Measurements from ENCODE around the gene SLC35B2. TPM values are rescaled to one million over a fixed set of nuclear protein-coding genes. Genes with fewer than 3 reads are reported as not detected.

The SLC35B2 gene
- total RNA-seq, 1 donor, result 60.8 TPM

DNA sequence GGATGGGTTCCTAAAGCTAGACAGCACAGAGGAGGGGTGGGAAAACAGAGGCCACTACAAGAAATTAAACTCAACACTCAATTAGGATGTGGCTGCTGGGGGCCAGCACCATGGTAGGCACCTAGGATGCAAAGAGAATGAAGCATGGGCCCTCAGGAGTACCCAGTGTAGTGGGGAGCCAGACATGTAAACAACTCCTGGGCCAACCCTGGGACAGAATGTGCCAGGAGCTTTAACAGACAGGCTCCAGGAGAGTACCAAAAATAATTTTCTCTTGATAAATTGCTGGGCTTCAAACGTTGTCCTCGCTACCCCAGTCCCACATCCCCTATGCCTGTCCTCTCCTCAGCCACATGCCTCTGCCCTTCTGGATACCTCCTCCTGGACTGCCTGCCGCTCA, 14.6 kb upstream of the SLC35B2 start:
- TF ChIP-seq, protein P1, sequence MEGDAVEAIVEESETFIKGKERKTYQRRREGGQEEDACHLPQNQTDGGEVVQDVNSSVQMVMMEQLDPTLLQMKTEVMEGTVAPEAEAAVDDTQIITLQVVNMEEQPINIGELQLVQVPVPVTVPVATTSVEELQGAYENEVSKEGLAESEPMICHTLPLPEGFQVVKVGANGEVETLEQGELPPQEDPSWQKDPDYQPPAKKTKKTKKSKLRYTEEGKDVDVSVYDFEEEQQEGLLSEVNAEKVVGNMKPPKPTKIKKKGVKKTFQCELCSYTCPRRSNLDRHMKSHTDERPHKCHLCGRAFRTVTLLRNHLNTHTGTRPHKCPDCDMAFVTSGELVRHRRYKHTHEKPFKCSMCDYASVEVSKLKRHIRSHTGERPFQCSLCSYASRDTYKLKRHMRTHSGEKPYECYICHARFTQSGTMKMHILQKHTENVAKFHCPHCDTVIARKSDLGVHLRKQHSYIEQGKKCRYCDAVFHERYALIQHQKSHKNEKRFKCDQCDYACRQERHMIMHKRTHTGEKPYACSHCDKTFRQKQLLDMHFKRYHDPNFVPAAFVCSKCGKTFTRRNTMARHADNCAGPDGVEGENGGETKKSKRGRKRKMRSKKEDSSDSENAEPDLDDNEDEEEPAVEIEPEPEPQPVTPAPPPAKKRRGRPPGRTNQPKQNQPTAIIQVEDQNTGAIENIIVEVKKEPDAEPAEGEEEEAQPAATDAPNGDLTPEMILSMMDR (IDR thresholded peaks at IDR 0.05; ENCODE audit: insufficient read depth, low read length), result no peak
- H3K4me3 ChIP-seq (ENCODE audit: low read depth, low read length), result no peak overlapping the region
- DNase-seq (ENCODE audit: low read depth), result no peak

DNA sequence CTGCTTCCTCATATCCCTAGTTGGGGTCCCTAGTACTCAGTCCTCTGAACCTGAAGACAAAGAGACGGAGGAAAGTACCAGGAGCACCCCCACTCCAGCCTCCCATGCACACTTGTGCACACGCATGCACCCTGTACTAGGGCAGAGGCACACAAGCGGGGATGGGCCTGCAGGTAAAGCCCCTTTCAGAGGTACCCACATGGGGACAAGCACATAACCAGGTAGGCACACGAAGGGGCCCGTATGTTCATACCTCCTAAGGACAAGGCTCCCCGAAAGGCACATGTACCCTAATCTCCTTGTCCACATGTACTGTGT, 14.0 kb upstream of the SLC35B2 start:
- no peak overlapping the region for H3K4me3 ChIP-seq (ENCODE audit: low read depth, low read length)
- TF ChIP-seq, protein P1 (IDR thresholded peaks at IDR 0.05; ENCODE audit: insufficient read depth, low read length), result no peak
- no peak for DNase-seq (ENCODE audit: low read depth)

DNA sequence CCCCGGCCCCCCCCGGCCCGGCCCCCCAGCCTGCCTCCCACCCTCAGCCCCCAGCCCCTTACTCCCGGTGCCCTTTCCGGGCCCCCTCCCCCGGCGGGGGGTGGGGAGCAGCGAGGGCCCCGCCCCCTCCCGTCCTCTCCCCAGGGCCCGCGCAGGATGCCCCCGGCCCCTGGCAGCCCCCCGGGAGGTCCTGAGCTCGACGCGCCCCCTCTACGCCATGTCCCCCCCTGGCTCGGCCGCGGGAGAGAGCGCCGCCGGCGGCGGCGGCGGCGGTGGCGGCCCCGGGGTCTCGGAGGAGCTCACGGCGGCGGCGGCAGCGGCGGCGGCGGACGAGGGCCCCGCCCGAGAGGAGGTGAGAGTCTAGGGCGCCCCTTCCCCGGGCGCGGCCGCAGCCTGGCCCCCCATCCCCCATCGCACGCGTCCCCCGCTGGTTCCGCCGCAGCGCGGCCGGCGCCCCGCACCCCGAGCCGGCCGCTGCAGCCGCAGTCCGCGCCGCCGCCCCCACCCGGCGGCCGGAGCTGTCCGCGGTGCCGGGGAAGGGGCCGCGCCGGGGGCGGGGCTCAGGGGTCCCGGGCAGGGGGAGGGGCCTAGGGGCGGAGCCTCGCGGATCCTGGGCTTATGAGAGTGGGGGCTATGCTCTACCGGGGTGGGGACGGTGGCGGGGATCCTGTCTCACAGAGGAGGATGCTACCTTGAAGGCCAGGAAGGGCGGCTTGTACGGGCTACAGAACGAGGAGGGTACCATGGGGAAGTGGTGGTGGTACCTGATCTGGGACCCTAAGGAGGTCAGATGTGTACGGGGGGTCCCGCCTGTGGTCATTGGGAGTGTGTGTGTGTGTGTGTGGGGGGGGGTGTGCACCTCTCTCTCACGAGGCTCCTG, 13.4 kb upstream of the SLC35B2 start:
- DNase-seq (ENCODE audit: low read depth), result no peak
- TF ChIP-seq, protein P1 (IDR thresholded peaks at IDR 0.05; ENCODE audit: insufficient read depth, low read length), result no peak
- no peak overlapping the region for H3K4me3 ChIP-seq (ENCODE audit: low read depth, low read length)

DNA sequence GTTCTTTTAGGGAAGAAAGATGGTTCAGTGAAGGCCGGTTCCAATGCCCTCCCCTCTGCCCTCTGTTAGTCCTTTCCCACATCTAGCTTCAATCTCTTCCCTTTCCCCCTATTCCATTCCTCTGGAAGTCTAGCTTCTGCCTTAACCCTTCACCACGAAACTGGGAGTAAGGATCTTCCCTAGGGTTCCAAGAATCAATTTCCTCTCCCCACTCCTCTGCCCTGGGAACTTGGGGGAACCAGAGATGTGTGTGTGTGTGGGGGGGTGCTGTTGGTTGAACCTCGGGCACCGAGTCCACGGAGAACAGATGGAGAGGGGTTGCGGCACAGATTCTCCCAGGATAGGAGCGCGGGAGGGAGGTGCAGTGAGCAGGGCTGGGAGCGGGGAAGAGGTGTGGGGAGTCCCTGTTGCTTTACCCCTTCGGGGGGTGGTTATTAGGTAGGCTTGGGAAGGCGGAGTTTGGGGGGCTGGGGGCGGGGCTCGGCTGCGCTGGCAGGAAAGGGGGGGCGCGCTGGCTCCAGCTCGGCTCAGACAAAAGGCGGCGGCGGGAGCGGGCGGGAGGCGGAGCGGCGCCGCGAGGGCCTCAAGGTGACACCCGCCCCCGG, 12.7 kb upstream of the SLC35B2 start, which contains the start of gene TMEM151B:
Gene TMEM151B (plus strand): TSS at position 530 of the 605 bp plus-strand sequence. CDS start 293 bp downstream, outside the sequence.
- TF ChIP-seq, protein P1 (IDR thresholded peaks at IDR 0.05; ENCODE audit: insufficient read depth, low read length), result no peak
- no peak for DNase-seq (ENCODE audit: low read depth)
- H3K4me3 ChIP-seq (ENCODE audit: low read depth, low read length), result no peak within 1 kb of the TSS

DNA sequence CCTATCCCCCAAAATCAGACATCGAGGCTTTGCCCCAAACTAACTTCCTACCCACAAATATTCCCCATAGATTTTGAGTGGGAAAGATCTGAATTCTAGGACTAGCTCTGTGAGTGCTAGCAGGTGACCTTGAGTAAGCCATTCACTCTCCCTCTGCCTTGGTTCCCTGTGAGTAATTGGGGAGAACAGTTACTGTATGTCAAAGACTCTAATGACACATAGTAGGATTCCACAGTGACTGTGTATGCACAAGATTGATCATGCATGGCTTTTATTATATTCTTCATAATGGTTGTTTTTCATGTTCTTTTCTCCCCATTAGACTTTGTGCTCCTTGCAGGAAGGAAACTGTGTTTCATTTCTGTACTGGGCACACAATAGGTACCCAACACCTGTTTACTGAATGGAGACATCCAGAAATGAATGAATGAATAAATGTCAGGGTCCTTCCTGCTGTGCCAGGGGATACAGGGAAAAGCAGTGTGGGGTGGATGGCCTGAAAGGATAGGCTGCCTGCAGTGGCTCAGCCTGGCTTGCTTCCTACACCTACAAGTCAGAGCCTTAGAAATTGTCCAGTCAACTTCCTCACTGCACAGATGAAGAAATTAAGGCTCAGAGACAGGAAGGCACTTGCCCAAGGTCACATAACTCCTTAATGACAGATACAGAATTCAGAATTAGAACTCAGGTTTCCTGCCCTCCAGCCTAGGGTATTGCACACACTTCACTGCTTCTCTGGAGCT, 12.0 kb upstream of the SLC35B2 start:
- DNase-seq (ENCODE audit: low read depth), result no peak
- TF ChIP-seq, protein P1 (IDR thresholded peaks at IDR 0.05; ENCODE audit: insufficient read depth, low read length), result no peak
- H3K4me3 ChIP-seq (ENCODE audit: low read depth, low read length), result no peak overlapping the region

DNA sequence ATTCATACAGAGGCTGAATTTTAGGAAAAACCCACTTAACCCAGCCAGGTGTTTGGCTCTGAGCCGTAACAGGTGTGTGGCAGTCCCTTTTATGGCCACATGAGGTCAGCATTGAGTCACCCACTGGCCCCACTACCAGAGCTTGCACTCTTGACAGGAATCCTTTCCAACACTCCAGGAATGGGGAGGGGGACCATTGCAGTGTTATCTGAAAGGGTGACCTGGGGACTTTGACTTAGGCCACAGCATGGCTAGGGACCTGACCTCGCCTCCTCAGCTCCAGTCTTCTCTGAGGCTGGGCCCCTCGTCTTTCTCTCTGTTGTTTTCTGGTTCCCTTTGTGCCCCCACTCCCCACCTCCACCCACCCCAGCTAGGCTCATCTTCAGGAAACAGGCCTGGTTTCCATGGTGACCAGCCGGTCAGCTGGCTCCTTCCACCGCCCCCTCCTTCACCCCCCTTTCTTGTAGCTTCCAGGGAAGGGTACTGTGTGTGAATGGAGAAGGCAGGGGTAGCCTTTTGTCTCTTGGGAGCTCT, 10.8 kb upstream of the SLC35B2 start:
- TF ChIP-seq, protein P1 (IDR thresholded peaks at IDR 0.05; ENCODE audit: insufficient read depth, low read length), result peak; percentile 98
- no peak overlapping the region for H3K4me3 ChIP-seq (ENCODE audit: low read depth, low read length)
- DNase-seq (ENCODE audit: low read depth), result peak; percentile 52

Data from fibroblast of the aortic adventitia (primary cell).